Endometrial microvascular endothelial cells (primary cell): Measurements from ENCODE around the gene CRADD. TPM values are rescaled to one million over a fixed set of nuclear protein-coding genes. Genes with fewer than 3 reads are reported as not detected.
"Not testable (repeated sequence)": the region's sequence is repeated elsewhere in the genome, so short reads cannot be mapped to it uniquely, and the experiment has no call there.

ENCODE experiments used
- in situ Hi-C: cut with HindIII; loops from 2 replicates; pipeline ENCODE4 v1.10.0; 2017; ENCODE audit warnings: low sequenced_read_pairs, low pct_unique_long_range_greater_than_20kb; ENCODE audit errors: inconsistent ontology term
- total RNA-seq: library from RNA; depleted of rRNA; stranded (reverse); fragments of >200 nt; gene quantifications from one replicate; pipeline ENCODE4 v1.2.3, GENCODE V29; 2015; ENCODE audit errors: inconsistent ontology term

CRADD gene
- total RNA-seq, 1 donor from 2014 or later, result 28.3 TPM

DNA sequence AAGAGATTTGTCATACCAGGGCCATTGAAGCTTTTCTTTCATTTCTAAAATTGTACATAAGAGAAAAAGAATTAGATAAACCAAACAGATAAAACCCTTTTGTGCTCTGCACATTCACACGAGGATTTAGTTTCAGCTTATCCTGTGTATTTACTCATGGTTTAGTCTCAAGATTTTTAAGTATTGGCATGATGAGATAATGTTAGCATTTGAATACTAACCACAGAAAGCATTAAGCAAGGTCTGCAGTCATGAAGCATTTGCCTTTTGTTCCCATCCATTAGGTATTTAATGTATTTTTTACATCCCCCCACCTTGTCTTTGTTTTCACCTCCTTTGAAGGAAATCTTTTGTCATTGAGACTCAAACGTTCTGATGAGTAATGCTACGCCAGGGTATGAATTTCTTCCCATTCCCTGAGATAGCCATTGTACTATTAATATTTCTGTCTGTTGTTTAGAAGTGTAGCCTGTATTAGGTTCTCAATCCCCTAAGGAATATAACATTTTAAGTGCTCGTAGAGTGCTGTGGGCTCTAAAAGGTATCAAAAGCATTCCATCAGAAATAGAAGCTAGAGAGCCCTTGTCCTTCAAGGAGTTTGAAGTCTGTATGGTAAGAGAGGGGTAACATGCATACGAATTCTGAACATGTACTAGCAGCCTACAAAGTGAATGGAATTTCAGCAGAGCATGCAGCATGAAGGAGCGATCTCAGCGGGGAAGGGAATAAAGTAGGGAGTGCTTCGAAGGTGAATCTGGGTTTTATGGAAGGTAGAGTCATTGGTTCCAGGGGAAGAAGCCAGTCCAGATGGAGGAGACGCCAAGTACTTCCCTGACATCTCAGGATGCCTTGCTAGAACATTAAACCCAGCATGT lies 22.3 kb downstream of the CRADD start:
- in situ Hi-C loops, result no loop called here

DNA sequence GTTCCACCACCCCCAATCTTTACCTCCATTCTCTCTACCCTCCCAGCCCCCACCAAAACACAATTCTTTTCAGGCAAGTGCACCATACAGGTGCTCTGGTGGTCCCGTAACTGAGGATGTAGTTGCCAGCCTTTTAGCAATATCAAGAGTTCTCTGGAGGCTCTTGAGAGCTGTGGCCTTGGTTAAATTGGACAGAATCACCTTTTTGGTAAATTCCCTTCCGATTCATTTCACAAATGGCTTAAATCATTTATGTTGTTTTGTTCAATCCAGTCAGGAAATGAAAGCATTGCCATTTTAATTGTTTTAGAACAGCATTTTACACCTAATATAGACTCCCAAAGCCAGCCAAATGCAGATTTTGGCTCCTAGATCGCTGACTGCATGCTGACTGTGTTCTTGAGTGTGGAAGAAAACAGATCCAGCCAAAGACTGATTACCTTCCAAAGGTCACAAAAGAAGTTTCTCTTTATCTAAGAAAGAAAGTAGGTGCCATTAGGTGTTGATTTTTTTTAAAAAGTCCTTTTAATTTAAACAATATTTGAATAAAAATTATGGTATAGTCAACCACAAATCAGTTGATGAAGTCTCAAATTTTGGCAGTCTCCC lies 25.6 kb downstream of the CRADD start:
- in situ Hi-C loops, result no loop called here

DNA sequence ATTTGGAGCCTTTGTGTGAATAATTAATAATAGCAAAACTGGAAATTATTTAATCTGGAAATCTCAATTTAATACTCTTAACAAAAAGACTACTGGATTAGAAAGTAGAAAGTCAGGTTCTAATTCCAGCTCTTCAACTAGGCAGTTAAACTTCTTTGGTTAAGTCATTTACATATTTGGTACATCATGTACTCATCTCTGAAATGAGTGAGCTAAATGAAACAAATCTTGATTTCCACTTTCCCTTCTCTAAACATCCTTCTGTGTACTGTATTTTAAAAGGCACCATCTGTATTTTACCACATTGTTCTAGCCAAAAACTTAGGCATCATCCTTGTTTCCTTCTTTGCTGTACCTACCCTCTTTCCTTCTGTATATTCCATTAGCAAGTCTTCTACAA lies 26.9 kb downstream of the CRADD start:
- in situ Hi-C loops, result no loop called here

DNA sequence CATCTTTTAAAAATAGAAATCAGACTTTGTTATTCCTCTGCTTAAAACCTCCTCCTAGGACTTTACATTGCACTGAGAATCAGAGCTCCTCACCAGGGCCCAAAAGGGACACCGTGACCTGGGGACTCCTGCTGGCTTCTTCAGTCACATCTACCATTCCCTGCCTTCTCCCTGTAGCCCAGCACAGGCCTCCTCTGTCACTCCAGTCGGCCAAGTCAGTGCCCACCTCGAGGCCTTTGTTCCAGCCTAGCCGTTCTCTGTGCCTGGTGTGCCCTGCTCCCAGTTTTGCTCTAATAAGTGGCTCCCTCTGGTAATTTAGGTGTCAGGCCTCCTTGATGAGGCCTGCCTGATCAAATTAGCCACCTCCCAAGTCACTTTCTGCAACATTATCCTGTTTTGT lies 27.4 kb downstream of the CRADD start:
- in situ Hi-C loops, result no loop called here

DNA sequence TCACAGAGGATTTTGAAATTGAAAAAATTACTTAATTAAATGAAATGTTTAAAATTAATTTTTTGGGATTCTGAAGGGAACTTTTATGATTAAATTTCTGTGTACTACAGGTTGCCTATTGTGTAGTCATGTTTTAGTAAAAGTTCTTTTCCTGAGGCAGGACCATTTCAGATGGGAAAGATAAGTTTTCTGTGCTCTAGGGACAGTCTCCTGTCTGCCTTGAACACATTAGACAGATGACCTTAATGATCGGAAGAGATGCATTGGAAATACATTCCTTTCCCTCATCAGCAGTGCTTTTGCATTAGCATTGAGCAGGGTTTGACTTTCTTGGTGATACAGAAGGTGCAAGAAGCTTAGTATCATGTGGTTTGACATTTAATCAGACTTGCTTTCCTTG lies 28.1 kb downstream of the CRADD start:
- in situ Hi-C loops, result no loop called here

DNA sequence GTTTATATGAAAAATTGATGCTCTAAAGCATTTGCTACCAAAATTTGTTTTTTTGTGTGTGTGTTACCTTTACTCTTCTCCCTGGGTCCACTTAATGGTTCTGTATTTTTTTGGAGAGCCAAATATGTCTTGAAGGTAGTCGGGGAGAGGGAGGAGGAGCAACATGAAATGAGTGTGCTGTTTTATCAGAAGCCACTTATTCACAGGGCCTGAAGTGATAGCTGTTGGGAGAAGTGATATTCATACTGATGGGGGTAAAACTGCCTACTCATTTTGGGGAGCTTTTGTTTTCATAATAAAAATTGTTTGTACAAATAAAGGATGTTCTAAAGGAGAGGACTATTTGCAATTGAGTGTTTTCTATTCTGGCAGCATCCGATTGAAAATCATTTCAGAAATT lies 29.2 kb downstream of the CRADD start:
- in situ Hi-C loops, result no loop called here

DNA sequence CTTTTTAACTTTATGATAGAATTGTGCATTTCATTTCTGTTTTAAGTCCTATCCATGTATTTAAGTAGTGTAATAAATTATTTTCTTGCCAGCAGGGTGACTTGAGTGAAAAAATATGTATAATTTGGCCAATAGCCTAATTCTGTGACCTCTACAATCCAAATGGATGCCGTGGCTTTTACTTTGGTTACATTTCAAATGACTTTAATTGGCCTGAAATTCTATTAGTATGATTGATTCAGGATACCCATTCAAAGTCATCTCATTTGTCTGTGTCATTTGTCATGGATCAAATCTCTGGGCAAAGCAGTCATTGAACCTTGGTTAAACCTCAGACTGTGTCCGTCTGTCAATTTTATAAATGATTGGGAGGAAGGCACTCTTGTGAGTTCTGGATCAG lies 29.6 kb downstream of the CRADD start:
- in situ Hi-C loops, result no loop called here

DNA sequence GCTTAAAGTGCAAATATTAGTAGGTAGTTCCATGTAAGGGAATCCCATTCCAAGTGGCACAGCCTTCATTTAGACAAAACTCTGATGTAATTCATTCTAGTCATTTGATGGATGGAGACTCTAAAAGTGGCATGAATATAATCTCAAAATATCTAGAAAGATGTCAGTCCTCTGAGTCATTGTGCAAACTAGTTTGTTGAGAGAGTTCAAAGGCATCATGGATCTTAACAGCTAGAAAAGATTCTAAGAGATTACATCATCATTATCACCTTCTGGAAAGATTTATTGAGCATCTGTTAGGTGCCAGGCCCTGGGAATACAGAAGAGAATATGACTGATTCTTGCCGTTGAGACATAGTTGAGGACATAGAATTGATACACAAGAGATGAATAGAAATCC lies 30.7 kb downstream of the CRADD start:
- in situ Hi-C loops, result no loop called here

DNA sequence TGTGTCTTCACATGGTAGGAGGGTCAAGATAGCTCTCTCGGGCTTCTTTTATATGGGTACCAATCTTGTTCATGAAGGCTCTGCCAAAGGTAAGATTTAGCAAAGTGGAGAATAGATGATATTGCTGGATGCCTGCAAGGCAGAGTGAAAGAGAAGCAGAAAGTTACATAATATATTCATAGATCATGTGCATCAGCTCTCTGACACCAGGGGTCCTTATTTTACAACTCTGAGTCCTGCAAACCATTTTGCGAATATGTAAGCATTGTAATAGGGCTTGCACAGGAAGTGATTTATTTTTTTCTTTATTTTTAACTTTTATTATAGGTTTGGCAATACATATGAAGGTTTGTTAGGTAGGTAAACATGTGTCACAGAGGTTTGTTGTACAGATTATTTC lies 31.8 kb downstream of the CRADD start:
- in situ Hi-C loops, result no loop called here

DNA sequence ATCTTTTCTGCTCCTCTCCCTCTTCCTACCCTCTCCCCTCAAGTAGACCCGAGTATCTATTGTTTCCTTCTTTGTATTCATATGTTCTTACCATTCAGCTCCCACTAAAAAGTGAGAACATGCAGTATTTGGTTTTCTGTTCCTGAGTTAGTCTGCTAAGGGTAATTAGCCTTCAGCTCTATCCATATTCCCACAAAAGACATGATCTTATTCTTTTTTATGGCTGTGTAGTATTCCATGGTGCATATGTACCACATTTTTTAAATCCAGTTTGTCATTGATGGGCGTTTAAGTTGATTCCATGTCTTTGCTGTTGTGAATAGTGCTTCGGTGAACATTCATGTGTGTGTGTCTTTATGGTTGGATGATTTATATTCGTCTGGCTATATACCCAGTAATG lies 32.2 kb downstream of the CRADD start:
- in situ Hi-C loops, result no loop called here

DNA sequence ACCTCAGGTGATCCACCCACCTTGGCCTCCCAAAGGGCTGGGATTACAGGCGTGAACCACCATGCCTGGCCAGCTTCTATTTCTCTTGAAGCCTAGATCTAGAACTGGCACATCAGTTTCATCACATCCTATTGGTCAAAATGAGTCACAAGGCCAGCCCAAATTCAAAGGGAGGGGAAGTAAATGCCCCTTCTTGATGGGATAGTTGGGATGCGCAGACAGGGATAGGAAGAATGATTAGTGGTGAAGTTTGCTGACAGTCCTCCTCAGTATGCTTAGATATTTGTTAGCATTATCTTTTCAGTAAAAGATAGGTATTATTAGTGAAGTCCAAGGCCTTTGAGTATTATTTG lies 33.4 kb downstream of the CRADD start:
- in situ Hi-C loops, result no loop called here

DNA sequence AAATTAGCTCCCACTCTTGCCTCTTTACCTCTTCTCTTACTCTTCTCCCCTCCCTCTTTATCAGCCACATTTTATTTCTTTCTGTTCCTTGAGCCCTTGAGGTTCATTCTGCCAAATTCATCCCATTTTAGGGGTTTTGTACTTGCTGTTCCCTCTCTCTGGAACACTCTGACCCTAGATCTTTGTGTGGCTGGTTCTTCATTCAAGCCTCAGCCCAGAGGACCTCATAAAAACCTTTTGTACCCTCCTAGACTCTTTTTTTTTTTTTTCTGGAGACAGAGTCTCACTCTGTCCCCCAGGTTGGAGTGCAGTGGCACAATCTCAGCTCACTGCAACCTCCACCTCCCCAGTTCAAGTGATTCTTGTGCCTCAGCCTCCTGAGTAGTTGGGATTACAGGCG lies 34.3 kb downstream of the CRADD start:
- in situ Hi-C loops, result not testable (repeated sequence)

DNA sequence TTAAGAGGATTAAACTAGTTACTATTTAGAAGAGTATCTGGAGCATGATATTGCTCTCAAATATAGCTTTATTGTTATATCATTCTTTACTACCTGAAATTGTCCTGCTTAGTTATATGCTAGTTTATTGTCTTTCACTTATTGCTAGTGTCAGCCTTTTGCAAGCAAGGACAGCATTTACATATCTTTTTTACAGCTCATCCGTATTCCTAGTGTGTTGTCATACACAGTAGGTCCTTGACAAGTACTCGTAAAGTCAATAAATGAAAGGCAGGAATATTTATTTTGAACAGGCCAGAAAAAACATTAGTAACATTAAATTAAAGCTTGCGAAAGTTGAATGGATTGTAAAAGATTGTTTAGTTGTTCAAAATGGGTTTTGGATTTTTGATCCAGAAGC lies 35.0 kb downstream of the CRADD start:
- in situ Hi-C loops, result no loop called here

DNA sequence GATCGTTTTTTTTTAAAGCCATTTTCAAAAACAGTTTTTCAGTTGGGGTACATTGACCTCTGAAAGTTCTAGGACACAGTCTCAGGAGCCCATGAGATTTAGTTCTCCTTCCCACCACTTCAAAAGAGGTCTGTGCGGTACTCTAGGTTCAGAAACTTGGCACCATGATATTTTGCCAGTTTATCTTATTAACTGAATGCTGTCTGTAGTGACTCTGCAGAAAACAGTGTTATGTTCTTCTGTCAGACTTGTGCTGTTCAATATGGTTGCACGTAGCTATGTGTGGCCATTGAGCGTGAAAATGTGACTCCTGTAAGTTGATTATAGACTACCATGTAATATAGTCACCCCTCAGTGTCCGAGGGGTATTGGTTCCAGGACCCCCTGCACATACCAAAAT lies 35.9 kb downstream of the CRADD start:
- in situ Hi-C loops, result no loop called here

DNA sequence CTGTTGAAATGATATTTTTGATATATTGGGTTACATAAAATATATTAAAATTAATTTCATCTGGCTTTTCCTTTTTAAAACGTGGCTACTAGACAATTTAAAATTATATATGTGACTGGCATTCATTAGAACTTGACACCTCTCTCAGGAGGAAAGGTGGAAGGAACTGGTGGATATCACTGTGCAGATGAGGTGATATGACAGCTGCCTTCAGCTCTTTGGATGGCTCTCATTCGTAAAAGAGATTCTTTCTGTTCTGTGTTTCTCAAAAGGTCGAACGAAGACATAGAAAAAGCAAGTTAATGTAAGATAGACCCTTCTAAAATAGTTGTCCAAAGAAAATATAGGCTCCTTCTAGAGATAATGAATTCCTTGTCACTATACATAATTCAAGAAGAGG lies 36.6 kb downstream of the CRADD start:
- in situ Hi-C loops, result no loop called here

DNA sequence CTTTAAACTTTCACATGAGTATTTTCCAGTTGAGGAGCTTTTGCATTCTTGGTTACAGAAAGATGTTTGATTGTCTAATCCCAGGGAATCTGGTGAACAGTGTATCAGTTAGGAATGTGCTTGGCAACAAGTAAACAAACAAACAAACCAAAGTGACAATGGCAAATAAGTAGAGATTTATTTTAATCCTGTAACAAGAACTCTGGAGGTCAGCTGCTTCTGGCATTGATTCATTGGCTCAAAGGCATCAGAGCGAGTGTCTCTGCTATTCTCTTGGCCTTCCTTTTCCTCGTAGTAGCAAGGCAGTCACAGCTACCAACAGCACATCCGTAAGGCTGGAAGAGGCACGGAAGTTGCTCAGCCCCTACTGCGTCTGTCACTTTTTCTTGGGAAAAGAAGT lies 37.2 kb downstream of the CRADD start:
- in situ Hi-C loops, result no loop called here

DNA sequence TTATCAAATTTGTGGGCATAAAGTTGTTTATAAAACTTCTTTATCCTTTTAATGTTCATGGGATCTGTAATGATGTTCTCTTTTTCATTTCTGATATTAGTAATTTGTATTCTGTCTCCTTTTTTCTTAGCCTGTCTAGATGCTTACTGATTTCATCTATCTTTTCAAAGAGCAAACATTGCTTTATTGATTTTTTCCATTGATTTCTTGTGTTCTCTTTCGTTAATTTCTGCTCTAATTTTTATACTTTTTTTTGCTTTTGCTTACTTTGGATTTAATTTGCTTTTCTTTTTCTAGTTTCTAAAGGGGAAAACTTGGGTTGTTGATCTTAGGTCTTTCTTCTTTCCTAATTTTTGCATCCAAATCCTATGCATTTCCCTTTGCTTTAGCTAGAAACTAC lies 42.5 kb downstream of the CRADD start:
- in situ Hi-C loops, result no loop called here

DNA sequence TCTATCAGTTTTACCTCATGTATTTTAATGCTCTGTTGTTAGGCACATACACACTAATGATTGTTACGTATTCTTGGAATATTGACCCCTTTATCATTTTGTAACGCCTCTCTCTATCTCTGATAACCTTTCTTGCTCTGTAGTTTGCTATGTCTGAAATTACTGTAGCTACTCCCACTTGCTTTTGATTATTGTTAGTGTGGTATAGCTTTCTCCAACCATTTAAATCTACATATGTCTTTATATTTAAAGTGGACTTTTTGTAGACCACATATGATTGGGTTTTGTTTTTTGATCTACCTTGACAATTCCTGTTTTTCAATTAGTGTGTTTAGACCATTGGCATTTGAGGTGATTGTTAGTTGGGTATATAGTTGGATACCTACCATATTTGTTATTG lies 43.4 kb downstream of the CRADD start:
- in situ Hi-C loops, result no loop called here

DNA sequence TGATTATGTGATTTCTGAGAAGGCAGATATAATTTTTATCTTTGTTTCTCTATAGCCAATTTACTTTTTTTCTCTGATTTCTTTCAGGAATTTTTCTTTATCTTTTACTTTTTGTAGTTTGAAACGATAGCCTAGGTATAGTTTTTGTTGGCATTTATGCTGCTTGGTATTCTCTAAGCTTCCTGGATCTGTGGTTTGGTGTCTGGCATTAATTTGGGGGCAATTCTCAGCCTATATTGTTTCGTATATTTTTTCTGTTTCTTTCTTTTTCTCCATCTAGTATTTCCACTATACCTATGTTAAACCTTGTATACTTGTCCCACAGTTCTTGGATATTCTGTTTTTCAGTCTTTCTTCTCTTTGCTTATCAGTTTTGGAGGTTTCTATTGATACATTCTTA lies 45.0 kb downstream of the CRADD start:
- in situ Hi-C loops, result no loop called here

DNA sequence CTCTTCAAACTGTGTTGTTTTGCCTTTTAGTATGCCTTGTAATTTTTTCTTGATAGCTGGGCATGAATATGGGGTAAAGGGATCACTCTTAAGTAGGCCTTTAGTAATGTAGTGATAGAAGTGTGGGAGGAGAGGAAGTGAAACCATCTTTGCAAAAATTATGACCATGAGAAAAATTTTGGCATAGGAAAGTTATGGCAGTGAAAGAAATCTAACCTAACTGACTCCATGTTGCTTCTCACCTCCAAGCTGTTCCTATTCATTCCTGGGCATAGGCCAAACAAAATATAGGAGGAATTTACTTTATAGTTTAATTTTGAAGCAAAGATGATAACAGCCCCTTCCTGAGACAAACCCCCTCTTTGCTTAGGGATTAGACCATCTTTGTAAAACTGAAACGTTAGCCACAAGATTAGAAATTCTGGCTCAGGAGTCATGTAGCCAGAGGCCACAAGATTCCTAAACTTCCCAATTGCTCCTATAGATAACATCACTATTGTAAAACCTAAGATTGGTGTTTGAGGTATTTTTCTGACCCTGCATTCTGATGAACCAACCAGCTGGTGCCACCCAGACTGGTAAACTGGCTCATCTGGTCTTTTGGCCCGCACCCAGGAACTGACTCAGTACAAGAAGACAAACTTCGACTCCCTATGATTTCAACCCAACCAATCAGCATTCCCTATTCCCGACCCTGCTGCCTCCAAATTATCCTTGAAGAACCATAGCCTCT lies 45.8 kb downstream of the CRADD start:
- in situ Hi-C loops, result no loop called here
